SK-N-SH (cell line): ENCODE data around the gene SAMD4A. TPM values are rescaled to one million over a fixed set of nuclear protein-coding genes. Genes with fewer than 3 reads are reported as not detected.

Experiments used
- CTCF ChIA-PET: fragments of 300-600, 350-600 bp; formaldehyde crosslinking; extraction: SDS; loops from one replicate; lab custom pipeline; 2021; lab: Yijun Ruan, JAX
- POLR2A ChIA-PET: fragments of 350-600 bp; sonication (Branson Sonifier 250); formaldehyde crosslinking; extraction: SDS; loops from one replicate; lab custom pipeline; 2020; ENCODE audit warnings: antibody characterized with exemption, inconsistent platforms; lab: Yijun Ruan, JAX
- DNase-seq: peaks from one replicate; pipeline ENCODE4 v3.0.0; 2012
- H2AFZ ChIP-seq: fragments of 200-600 bp; sonication (generic); 2 replicates; pipeline ENCODE4 v1.8.1; 2016; ENCODE audit warnings: antibody characterized with exemption, mild to moderate bottlenecking, low read depth
- H3F3A ChIP-seq: fragments of 200-600 bp; sonication (generic); replicated peaks from 2 replicates; pipeline ENCODE3; 2016; ENCODE audit warnings: antibody characterized with exemption, mild to moderate bottlenecking; ENCODE audit not compliant: insufficient read depth
- H3K27ac ChIP-seq, 2 experiments: fragments of 200-500 bp in 1 of 2; fragments of 200-600 bp in 1 of 2; sonication (Bioruptor generic) in 1 of 2; sonication (generic), shearing (Covaris generic) in 1 of 2; 2 replicates each; pipeline versions ENCODE4 v1.5.1 to v1.6.1; 2014 to 2016; ENCODE audit warnings: low read depth in 2 of 2, inconsistent platforms in 1 of 2, low read length in 1 of 2, mild to moderate bottlenecking in 1 of 2, mixed read lengths in 1 of 2
- H3K27me3 ChIP-seq: fragments of 200-600 bp; sonication (generic), shearing (Covaris generic); 2 replicates; pipeline ENCODE4 v1.6.1; 2016; ENCODE audit warnings: mixed run types; ENCODE audit not compliant: insufficient read depth
- H3K36me3 ChIP-seq, 2 experiments: fragments of 200-500 bp in 1 of 2; fragments of 200-600 bp in 1 of 2; sonication (Bioruptor generic) in 1 of 2; sonication (generic) in 1 of 2; replicated peaks in 1 of 2; 2 replicates each; pipeline versions ENCODE3 to v1.5.1; 2014 to 2016; ENCODE audit warnings: low read length in 1 of 2, mild to moderate bottlenecking in 1 of 2; ENCODE audit not compliant: insufficient read depth in 2 of 2, control insufficient read depth in 1 of 2
- H3K4me1 ChIP-seq, 2 experiments: fragments of 200-500 bp in 1 of 2; fragments of 200-600 bp in 1 of 2; sonication (Bioruptor generic) in 1 of 2; sonication (generic), shearing (Covaris generic) in 1 of 2; 2 replicates each; pipeline versions ENCODE4 v1.5.1 to v1.6.1; 2014 to 2016; ENCODE audit warnings: low read depth in 1 of 2, low read length in 1 of 2, mixed run types in 1 of 2; ENCODE audit not compliant: insufficient read depth in 2 of 2, control insufficient read depth in 1 of 2
- H3K4me2 ChIP-seq: fragments of 200-600 bp; sonication (generic), shearing (Covaris generic); 2 replicates; pipeline ENCODE4 v1.6.1; 2017; ENCODE audit warnings: mixed run types
- H3K4me3 ChIP-seq, 2 experiments: fragments of 200-500 bp in 1 of 2; fragments of 200-600 bp in 1 of 2; sonication (Bioruptor generic) in 1 of 2; sonication (generic), shearing (Covaris generic) in 1 of 2; 2 replicates each; pipeline versions ENCODE4 v1.5.1 to v1.8.1; 2014 to 2016; ENCODE audit warnings: low read depth in 2 of 2, inconsistent platforms in 1 of 2, low read length in 1 of 2, mild to moderate bottlenecking in 1 of 2, mixed read lengths in 1 of 2, moderate library complexity in 1 of 2
- H3K79me2 ChIP-seq: fragments of 200-600 bp; sonication (generic); 2 replicates; pipeline ENCODE4 v1.8.1; 2017; ENCODE audit warnings: mild to moderate bottlenecking; ENCODE audit not compliant: insufficient read depth
- H3K9ac ChIP-seq: fragments of 200-600 bp; sonication (generic); 2 replicates; pipeline ENCODE4 v1.6.1; 2017; ENCODE audit warnings: mixed run types
- H3K9me2 ChIP-seq: fragments of 200-600 bp; sonication (generic); 2 replicates; pipeline ENCODE4 v1.6.1; 2017; ENCODE audit warnings: mixed run types
- H3K9me3 ChIP-seq: fragments of 200-600 bp; sonication (generic); 2 replicates; pipeline ENCODE4 v1.6.1; 2017; ENCODE audit warnings: mixed run types, mild to moderate bottlenecking, moderate library complexity
- H4K20me1 ChIP-seq: fragments of 200-600 bp; sonication (generic); 2 replicates; pipeline ENCODE4 v1.6.1; 2017; ENCODE audit warnings: mild to moderate bottlenecking, mixed run types; ENCODE audit not compliant: insufficient read depth
- CTCF ChIP-seq: fragments of 200-600 bp; sonication (generic); IDR thresholded peaks from 2 replicates; pipeline ENCODE4 v1.6.1; 2017; ENCODE audit warnings: antibody characterized with exemption, mild to moderate bottlenecking, moderate library complexity
- GABPA ChIP-seq: IDR thresholded peaks from 2 replicates; pipeline ENCODE4 v1.4.0; 2012; ENCODE audit warnings: low read depth, mild to moderate bottlenecking
- MAX ChIP-seq: IDR thresholded peaks from 2 replicates; pipeline ENCODE4 v1.4.0; 2012; ENCODE audit warnings: low read depth
- NFIC ChIP-seq: IDR thresholded peaks from 2 replicates; pipeline ENCODE4 v1.4.0; 2012; ENCODE audit warnings: borderline replicate concordance
- NRF1 ChIP-seq: IDR thresholded peaks from 2 replicates; pipeline ENCODE4 v1.6.1; 2012; ENCODE audit warnings: low read depth, mild to moderate bottlenecking, low read length
- POLR2AphosphoS5 ChIP-seq: IDR thresholded peaks from 2 replicates; pipeline ENCODE4 v1.6.1; 2012; ENCODE audit warnings: low read depth, low read length
- REST ChIP-seq: IDR thresholded peaks from 2 replicates; pipeline ENCODE4 v1.6.1; 2012; ENCODE audit warnings: mild to moderate bottlenecking, low read depth, low read length, moderate library complexity
- RFX5 ChIP-seq: IDR thresholded peaks from 2 replicates; pipeline ENCODE4 v1.6.1; 2012; ENCODE audit warnings: mild to moderate bottlenecking, improper control_type of control experiment, low read length
- TEAD4 ChIP-seq: IDR thresholded peaks from 2 replicates; pipeline ENCODE4 v1.4.0; 2012; ENCODE audit warnings: mild to moderate bottlenecking, borderline replicate concordance; ENCODE audit not compliant: insufficient read depth
- USF1 ChIP-seq: IDR thresholded peaks from 2 replicates; pipeline ENCODE4 v1.4.0; 2012; ENCODE audit warnings: low read depth, borderline replicate concordance
- ZBTB33 ChIP-seq: IDR thresholded peaks from 2 replicates; pipeline ENCODE4 v1.4.0; 2012; ENCODE audit warnings: low read depth, borderline replicate concordance
- WGBS: methylation state at CpG from one replicate; pipeline ENCODE4 v1.1.6; 2017; ENCODE audit warnings: low lambda C conversion rate; 5-methylcytosine and 5-hydroxymethylcytosine counted together
- polyA plus RNA-seq, 3 experiments: library from polyadenylated mRNA; depleted of rRNA; stranded (reverse); fragments of >200 nt; gene quantifications; 2 replicates each; pipeline ENCODE4 v1.2.3, GENCODE V29; 2012

The SAMD4A gene
- polyA plus RNA-seq, 1 of the 3 experiments (the other 2 are of a cell fraction): 5.0 TPM

GRCh38 chr14:54739514-54739913 is 172.6 kb downstream of the SAMD4A start:
- H3K4me3 ChIP-seq: no peak overlapping the region
- no peaks in the 10 kb centered on the region for H3F3A ChIP-seq
- ChIA-PET POLR2A (no interaction called here), CTCF (no interaction called here)
- DNase-seq: no peak
- peaks cover 0 to 6% of the 10 kb centered on the region in 2 experiments for H3K36me3 ChIP-seq
- no peaks in the 10 kb centered on the region for H3K27me3 ChIP-seq
- TF ChIP-seq USF1: no peak
- no peak for TF ChIP-seq CTCF
- TF ChIP-seq NRF1: no peak
- no peak for TF ChIP-seq MAX
- no peak for TF ChIP-seq TEAD4
- TF ChIP-seq ZBTB33: no peak
- TF ChIP-seq REST: no peak
- TF ChIP-seq RFX5: no peak
- no peak for TF ChIP-seq NFIC
- no peak for TF ChIP-seq POLR2AphosphoS5
- TF ChIP-seq GABPA: no peak
- TF ChIP-seq, all 33 proteins: peak for 0
- Histone ChIP-seq H3K4me1 (no peaks in the 10 kb centered on the region; a peak in 2 of 4 replicates), H2AFZ (no peak overlapping the region), H3K4me2 (no peak overlapping the region), H3K27ac (no peak overlapping the region), H3K9ac (no peak overlapping the region), H3K9me3 (no peaks in the 10 kb centered on the region), H3K79me2 (peaks cover 69% of the 10 kb centered on the region), H4K20me1 (peaks cover 42% of the 10 kb centered on the region), H3K9me2 (no peaks in the 10 kb centered on the region)
- WGBS: 90% methylated on average over 7 of the region's 7 CpGs
